Mesendoderm (in vitro differentiated cells): Measurements from ENCODE around the gene CDR2L.

Experiments
- DNase-seq: peaks from one replicate; pipeline ENCODE4 v3.0.0; 2013
- H2AK5ac ChIP-seq: 2 replicates; pipeline ENCODE4 v1.6.1; 2013; ENCODE audit warnings: low read length, inconsistent platforms
- H2BK120ac ChIP-seq: 2 replicates; pipeline ENCODE4 v1.6.1; 2013; ENCODE audit warnings: low read depth, mild to moderate bottlenecking, low read length, moderate library complexity, mixed read lengths
- H2BK15ac ChIP-seq: replicated peaks from 2 replicates; pipeline ENCODE4 v1.6.1; 2013; ENCODE audit warnings: low read depth, mild to moderate bottlenecking, moderate library complexity
- H2BK5ac ChIP-seq: 2 replicates; pipeline ENCODE4 v1.6.1; 2013; ENCODE audit warnings: low read length, inconsistent platforms
- H3K18ac ChIP-seq: 2 replicates; pipeline ENCODE4 v1.6.1; 2013; ENCODE audit warnings: mild to moderate bottlenecking, low read length, mixed read lengths
- H3K23ac ChIP-seq: one replicate; pipeline ENCODE4 v1.6.1; 2013; ENCODE audit warnings: low read length
- H3K27ac ChIP-seq: 2 replicates; pipeline ENCODE4 v1.5.1; 2013; ENCODE audit warnings: low read depth, mild to moderate bottlenecking, inconsistent platforms, low read length, moderate library complexity
- H3K27me3 ChIP-seq: 2 replicates; pipeline ENCODE4 v1.6.1; 2013; ENCODE audit warnings: low read length, control low read depth, mild to moderate bottlenecking, inconsistent platforms; ENCODE audit not compliant: insufficient read depth, poor library complexity
- H3K36me3 ChIP-seq: 2 replicates; pipeline ENCODE4 v1.6.1; 2013; ENCODE audit warnings: low read length, inconsistent platforms; ENCODE audit not compliant: control insufficient read depth, insufficient read depth
- H3K4ac ChIP-seq: one replicate; pipeline ENCODE4 v1.6.1; 2013; ENCODE audit warnings: low read depth, mild to moderate bottlenecking, low read length, moderate library complexity
- H3K4me1 ChIP-seq: 2 replicates; pipeline ENCODE4 v1.6.1; 2013; ENCODE audit warnings: low read depth, low read length, inconsistent platforms; ENCODE audit not compliant: control insufficient read depth
- H3K4me2 ChIP-seq: 2 replicates; pipeline ENCODE4 v1.6.1; 2013; ENCODE audit warnings: low read length
- H3K4me3 ChIP-seq: 2 replicates; pipeline ENCODE4 v1.5.1; 2013; ENCODE audit warnings: mild to moderate bottlenecking, low read length
- H3K56ac ChIP-seq: one replicate; pipeline ENCODE4 v1.6.1; 2013; ENCODE audit warnings: low read length
- H3K79me1 ChIP-seq: 2 replicates; pipeline ENCODE4 v1.6.1; 2013; ENCODE audit warnings: low read length, inconsistent platforms
- H3K79me2 ChIP-seq: 2 replicates; pipeline ENCODE4 v1.6.1; 2013; ENCODE audit warnings: mild to moderate bottlenecking, low read length; ENCODE audit not compliant: control insufficient read depth, insufficient read depth
- H3K9ac ChIP-seq: 2 replicates; pipeline ENCODE4 v1.6.1; 2013; ENCODE audit warnings: low read length, inconsistent platforms
- H4K5ac ChIP-seq: one replicate; pipeline ENCODE4 v1.6.1; 2013; ENCODE audit warnings: low read length
- H4K8ac ChIP-seq: one replicate; pipeline ENCODE4 v1.6.1; 2013; ENCODE audit warnings: low read depth, mild to moderate bottlenecking, control low read depth, low read length, moderate library complexity
- WGBS: extraction: QIAGEN DNeasy Blood & Tissue Kit; methylation state at CpG from one replicate; pipeline ENCODE4 v1.1.7; 2013; ENCODE audit warnings: low lambda C conversion rate, missing lambda C conversion rate; ENCODE audit not compliant: insufficient coverage; ENCODE audit errors: extremely low coverage; 5-methylcytosine and 5-hydroxymethylcytosine counted together

The CDR2L gene

GRCh38 chr17:75001915-75002843 is 14.7 kb downstream of the CDR2L start:
- Histone ChIP-seq H2BK15ac (no peak overlapping the region), H2BK5ac (no peak overlapping the region), H3K56ac (no peak overlapping the region), H3K79me2 (no peaks in the 10 kb centered on the region), H3K79me1 (peaks cover 4% of the 10 kb centered on the region), H3K36me3 (peaks cover 13% of the 10 kb centered on the region), H3K27me3 (no peaks in the 10 kb centered on the region), H3K4me2 (no peak overlapping the region), H3K4me3 (no peak overlapping the region), H3K18ac (no peak overlapping the region), H2BK120ac (no peak overlapping the region), H3K9ac (no peak overlapping the region), H3K4me1 (no peaks in the 10 kb centered on the region), H3K4ac (no peak overlapping the region), H3K23ac (no peak overlapping the region), H4K8ac (no peak overlapping the region), H2AK5ac (no peak overlapping the region), H3K27ac (no peak overlapping the region), H4K5ac (no peak overlapping the region)
- no peak for DNase-seq
- no CpG with 5 or more reads among the region's 15 CpGs for WGBS

GRCh38 chr17:75003070-75003956 is 15.9 kb downstream of the CDR2L start:
- peaks cover 2% of the 10 kb centered on the region for H3K79me1 ChIP-seq
- no peak overlapping the region for H3K4ac ChIP-seq
- no peak overlapping the region for H4K5ac ChIP-seq
- no peak overlapping the region for H4K8ac ChIP-seq
- no peak overlapping the region for H2BK5ac ChIP-seq
- no peak overlapping the region for H3K4me3 ChIP-seq
- H2AK5ac ChIP-seq, result no peak overlapping the region
- no peaks in the 10 kb centered on the region for H3K4me1 ChIP-seq
- H3K27ac ChIP-seq, result no peak overlapping the region
- no peak overlapping the region for H2BK15ac ChIP-seq
- no peak overlapping the region for H3K18ac ChIP-seq
- no peak overlapping the region for H3K4me2 ChIP-seq
- no peak overlapping the region for H2BK120ac ChIP-seq
- H3K23ac ChIP-seq, result no peak overlapping the region
- WGBS, result no CpG with 5 or more reads among the region's 76 CpGs
- no peaks in the 10 kb centered on the region for H3K79me2 ChIP-seq
- H3K56ac ChIP-seq, result no peak overlapping the region
- no peaks in the 10 kb centered on the region for H3K27me3 ChIP-seq
- DNase-seq, result no peak
- no peak overlapping the region for H3K9ac ChIP-seq
- H3K36me3 ChIP-seq, result peaks cover 13% of the 10 kb centered on the region

GRCh38 chr17:75003957-75004355 is 16.5 kb downstream of the CDR2L start:
- Histone ChIP-seq H2BK15ac (no peak overlapping the region), H2BK5ac (no peak overlapping the region), H4K5ac (no peak overlapping the region), H3K79me1 (peaks cover 2% of the 10 kb centered on the region), H3K4me3 (no peak overlapping the region), H2AK5ac (no peak overlapping the region), H3K4ac (no peak overlapping the region), H3K79me2 (no peaks in the 10 kb centered on the region), H2BK120ac (no peak overlapping the region), H3K27me3 (no peaks in the 10 kb centered on the region), H4K8ac (no peak overlapping the region), H3K4me2 (no peak overlapping the region), H3K18ac (no peak overlapping the region), H3K27ac (no peak overlapping the region), H3K36me3 (peaks cover 13% of the 10 kb centered on the region), H3K23ac (no peak overlapping the region), H3K4me1 (no peaks in the 10 kb centered on the region), H3K9ac (no peak overlapping the region), H3K56ac (no peak overlapping the region)
- no peak for DNase-seq
- WGBS, result no CpG with 5 or more reads among the region's 19 CpGs

GRCh38 chr17:75004371-75004770 is 16.9 kb downstream of the CDR2L start:
- no peak overlapping the region for H3K4ac ChIP-seq
- peaks cover under 1% of the 10 kb centered on the region for H3K79me1 ChIP-seq
- WGBS, result no CpG with 5 or more reads among the region's 3 CpGs
- no peak overlapping the region for H2BK120ac ChIP-seq
- no peak overlapping the region for H3K27ac ChIP-seq
- H3K36me3 ChIP-seq, result peaks cover 12% of the 10 kb centered on the region
- no peak overlapping the region for H2BK15ac ChIP-seq
- H4K8ac ChIP-seq, result no peak overlapping the region
- H3K9ac ChIP-seq, result no peak overlapping the region
- H3K23ac ChIP-seq, result no peak overlapping the region
- no peaks in the 10 kb centered on the region for H3K79me2 ChIP-seq
- no peak for DNase-seq
- no peak overlapping the region for H3K4me3 ChIP-seq
- H3K27me3 ChIP-seq, result no peaks in the 10 kb centered on the region
- H3K4me1 ChIP-seq, result no peaks in the 10 kb centered on the region
- H3K18ac ChIP-seq, result no peak overlapping the region
- H3K4me2 ChIP-seq, result no peak overlapping the region
- no peak overlapping the region for H3K56ac ChIP-seq
- H4K5ac ChIP-seq, result no peak overlapping the region
- no peak overlapping the region for H2BK5ac ChIP-seq
- H2AK5ac ChIP-seq, result no peak overlapping the region

- H3K4ac ChIP-seq, result no peak overlapping the region
- no peaks in the 10 kb centered on the region for H3K27me3 ChIP-seq
- H3K4me1 ChIP-seq, result no peaks in the 10 kb centered on the region
- no peak overlapping the region for H3K23ac ChIP-seq
- H3K9ac ChIP-seq, result no peak overlapping the region
- no peak overlapping the region for H3K18ac ChIP-seq
- no peak overlapping the region for H3K4me2 ChIP-seq
- no peak overlapping the region for H2BK5ac ChIP-seq
- no peak for DNase-seq
- no peak overlapping the region for H2AK5ac ChIP-seq
- H3K79me2 ChIP-seq, result no peaks in the 10 kb centered on the region
- H3K36me3 ChIP-seq, result peaks cover 10% of the 10 kb centered on the region
- no peak overlapping the region for H3K4me3 ChIP-seq
- no peak overlapping the region for H3K27ac ChIP-seq
- no peak overlapping the region for H2BK120ac ChIP-seq
- H4K8ac ChIP-seq, result no peak overlapping the region
- no peak overlapping the region for H3K56ac ChIP-seq
- H3K79me1 ChIP-seq, result no peaks in the 10 kb centered on the region
- no peak overlapping the region for H4K5ac ChIP-seq
- WGBS, result no CpG with 5 or more reads among the region's 8 CpGs
- H2BK15ac ChIP-seq, result no peak overlapping the region
Observed at GRCh38 chr17:75005291-75005690, 17.9 kb downstream of the CDR2L start.
